NCI-H510A treated with DMSO at 0.1 percent for 48 hours (cell line): ENCODE results near the gene NRAP.

ENCODE experiments used
- DNase-seq: peaks from one replicate; lab custom pipeline; 2025; lab: John Stamatoyannopoulos, UW

The NRAP gene

GRCh38 chr10:113641702-113642101, 22.1 kb downstream of the NRAP start:
- DNase-seq: no peak

GRCh38 chr10:113639966-113640365, 23.9 kb downstream of the NRAP start:
- no peak for DNase-seq

- no peak for DNase-seq
Observed at GRCh38 chr10:113631684-113632367, 32.0 kb downstream of the NRAP start.

- peak; percentile 9 for DNase-seq
Observed at GRCh38 chr10:113630929-113631533, 32.8 kb downstream of the NRAP start.

- no peak for DNase-seq
Observed at GRCh38 chr10:113628607-113629153, 35.2 kb downstream of the NRAP start.

- DNase-seq: no peak
Observed at GRCh38 chr10:113627836-113628235, 36.0 kb downstream of the NRAP start.

GRCh38 chr10:113626809-113627355, 37.0 kb downstream of the NRAP start:
- DNase-seq: no peak

GRCh38 chr10:113625461-113626186, 38.2 kb downstream of the NRAP start:
- no peak for DNase-seq

GRCh38 chr10:113622831-113623230, 41.0 kb downstream of the NRAP start:
- DNase-seq: no peak

GRCh38 chr10:113621799-113622198, 42.0 kb downstream of the NRAP start:
- no peak for DNase-seq

GRCh38 chr10:113620936-113621335, 42.9 kb downstream of the NRAP start:
- DNase-seq: no peak

- DNase-seq: no peak
Observed at GRCh38 chr10:113620511-113620910, 43.3 kb downstream of the NRAP start.

GRCh38 chr10:113619401-113619800, 44.4 kb downstream of the NRAP start:
- DNase-seq: no peak

- DNase-seq: no peak
Observed at GRCh38 chr10:113618338-113618737, 45.5 kb downstream of the NRAP start.

- no peak for DNase-seq
Observed at GRCh38 chr10:113617086-113617485, 46.8 kb downstream of the NRAP start.

- DNase-seq: no peak
Observed at GRCh38 chr10:113616244-113617074, 47.4 kb downstream of the NRAP start.

- no peak for DNase-seq
Observed at GRCh38 chr10:113613977-113614690, 49.7 kb downstream of the NRAP start.

GRCh38 chr10:113613427-113613826, 50.4 kb downstream of the NRAP start:
- no peak for DNase-seq

GRCh38 chr10:113612154-113612553, 51.7 kb downstream of the NRAP start:
- no peak for DNase-seq

GRCh38 chr10:113610631-113611601, 52.9 kb downstream of the NRAP start:
- DNase-seq: no peak
